Measurements from ENCODE around the gene FZD2.
"Not testable (repeated sequence)": the region's sequence is repeated elsewhere in the genome, so short reads cannot be mapped to it uniquely, and the experiment has no call there.

The FZD2 gene

DNA sequence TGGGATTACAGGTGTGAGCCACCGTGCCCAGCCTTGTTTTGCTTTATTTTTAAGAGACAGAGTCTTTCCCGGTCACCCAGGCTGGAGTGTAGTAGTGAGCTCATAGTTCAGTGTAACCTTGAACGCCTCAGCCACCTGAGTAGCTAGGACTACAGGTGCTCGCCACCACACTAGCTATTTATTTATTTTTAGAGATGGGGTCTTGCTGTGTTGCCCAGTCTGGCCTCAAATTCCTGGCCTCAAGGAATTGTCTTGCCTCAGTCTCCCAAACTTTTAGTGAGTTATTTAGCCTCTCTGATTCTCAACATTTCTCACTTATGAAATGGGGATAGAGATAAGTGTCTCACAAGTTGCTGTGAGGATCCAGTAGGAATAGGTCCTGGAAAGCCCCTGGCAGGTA lies 21.7 kb downstream of the FZD2 start:
- no peak for DNase-seq

GRCh38 chr17:44581868-44582267 lies 24.6 kb downstream of the FZD2 start:
- DNase-seq, result no peak

DNA sequence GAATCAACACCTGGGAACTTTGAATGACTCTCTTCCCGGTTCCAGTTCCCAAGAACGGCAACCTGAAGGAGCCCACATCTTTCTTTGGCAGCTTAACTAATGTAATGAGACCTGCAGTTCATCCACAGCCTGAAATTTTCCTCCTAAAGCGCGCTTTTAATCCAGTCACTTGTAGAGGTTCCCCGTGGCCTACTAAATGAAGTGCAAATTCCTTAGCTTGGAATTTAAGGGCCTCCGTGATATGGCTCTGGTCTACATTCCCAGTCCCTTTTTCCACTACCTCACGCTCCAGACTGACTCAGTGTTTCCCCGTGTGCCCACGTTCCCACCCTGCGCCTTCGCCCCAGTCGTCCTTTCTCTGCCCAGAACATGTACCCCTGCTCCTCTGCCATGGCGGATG lies 27.2 kb downstream of the FZD2 start:
- DNase-seq, result no peak

- DNase-seq, result no peak
Observed at GRCh38 chr17:44585315-44585714, 28.0 kb downstream of the FZD2 start.

GRCh38 chr17:44587339-44587738 lies 30.1 kb downstream of the FZD2 start:
- DNase-seq, result no peak

GRCh38 chr17:44589316-44590071 lies 32.2 kb downstream of the FZD2 start:
- DNase-seq, result no peak

DNA sequence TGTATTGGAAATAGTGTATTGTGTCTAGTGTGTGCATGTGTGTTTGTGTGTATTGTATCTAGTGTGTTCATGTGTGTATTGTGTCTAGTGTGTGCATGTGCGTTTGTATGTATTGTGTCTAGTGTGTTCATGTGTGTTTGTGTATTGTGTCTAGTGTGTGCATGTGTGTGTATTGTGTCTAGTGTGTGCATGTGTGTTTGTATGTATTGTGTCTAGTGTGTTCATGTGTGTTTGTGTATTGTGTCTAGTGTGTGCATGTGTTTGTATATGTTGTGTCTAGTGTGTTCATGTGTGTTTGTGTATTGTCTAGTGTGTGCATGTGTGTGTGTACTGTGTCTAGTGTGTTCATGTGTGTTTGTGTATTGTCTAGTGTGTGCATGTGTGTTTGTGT lies 32.8 kb downstream of the FZD2 start:
- not testable (repeated sequence) for DNase-seq

GRCh38 chr17:44590762-44591161 lies 33.5 kb downstream of the FZD2 start:
- not testable (repeated sequence) for DNase-seq

- DNase-seq, result no peak
Observed at GRCh38 chr17:44591206-44591605, 33.9 kb downstream of the FZD2 start.

- no peak for DNase-seq
Observed at GRCh38 chr17:44593156-44593555, 35.9 kb downstream of the FZD2 start.

GRCh38 chr17:44595216-44595775 lies 38.0 kb downstream of the FZD2 start:
- no peak for DNase-seq

DNA sequence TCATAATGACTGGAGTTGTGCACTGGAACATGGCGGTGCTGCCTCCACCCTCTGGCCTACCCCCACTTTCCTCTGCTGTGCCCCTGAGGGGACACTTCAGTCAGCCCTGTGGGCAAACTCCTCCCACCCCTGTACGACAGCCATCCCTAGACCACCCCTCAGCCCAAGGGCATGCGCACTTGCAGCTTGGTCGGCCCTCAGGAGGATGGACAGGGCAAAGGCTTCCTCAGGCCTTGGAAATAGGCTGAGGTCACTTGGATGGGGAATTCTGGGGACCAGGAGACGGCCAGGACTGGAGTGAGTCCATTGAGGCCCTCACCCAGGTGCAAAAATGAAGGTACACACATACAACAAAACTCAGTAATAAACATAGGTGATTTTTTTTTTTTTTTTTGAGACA lies 41.0 kb downstream of the FZD2 start:
- no peak for DNase-seq

DNA sequence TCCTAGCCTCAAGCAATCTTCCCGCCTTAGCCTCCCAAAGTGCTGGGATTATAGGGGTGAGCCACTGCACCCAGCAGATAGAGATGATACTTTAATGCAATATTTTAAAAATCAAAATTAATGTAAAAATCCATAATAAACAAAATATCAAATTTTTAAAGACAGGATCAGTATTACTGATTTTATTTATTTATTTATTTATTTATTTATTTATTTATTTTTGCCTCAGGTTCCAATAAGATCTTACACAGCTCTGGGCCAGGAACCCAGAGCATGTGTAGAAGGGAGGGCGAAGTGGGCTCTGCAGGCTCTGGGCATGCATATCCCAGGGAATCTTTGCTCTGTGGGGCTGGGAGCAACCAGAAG lies 41.6 kb downstream of the FZD2 start:
- no peak for DNase-seq

- peak; percentile 39 for DNase-seq
Observed at GRCh38 chr17:44599298-44600175, 42.3 kb downstream of the FZD2 start.

GRCh38 chr17:44601539-44601938 lies 44.3 kb downstream of the FZD2 start:
- DNase-seq, result peak; percentile 75

- DNase-seq, result peak; percentile 27
Observed at GRCh38 chr17:44601973-44602372, 44.7 kb downstream of the FZD2 start.

DNA sequence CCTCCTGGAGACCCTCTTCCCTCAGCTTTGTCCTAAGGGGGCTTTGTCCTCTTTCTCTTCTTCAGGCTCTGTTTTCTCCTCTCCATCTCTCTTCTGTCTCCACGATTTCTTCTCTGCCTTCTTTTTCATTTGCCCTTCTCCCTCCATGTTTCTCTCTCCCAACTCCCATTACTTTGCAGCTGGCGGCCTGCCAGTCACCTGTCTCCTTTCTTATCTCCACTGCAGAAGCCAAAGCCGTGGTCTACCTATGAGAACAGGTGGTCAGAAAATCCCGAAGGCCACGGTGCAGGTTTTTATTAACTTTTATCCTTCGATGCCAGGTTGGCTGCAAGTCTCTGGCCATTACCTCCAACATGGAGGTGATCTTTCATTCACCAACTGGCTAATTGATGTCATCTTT lies 45.1 kb downstream of the FZD2 start:
- peak; percentile 7 for DNase-seq

- no peak for DNase-seq
Observed at GRCh38 chr17:44602970-44603369, 45.7 kb downstream of the FZD2 start.

DNA sequence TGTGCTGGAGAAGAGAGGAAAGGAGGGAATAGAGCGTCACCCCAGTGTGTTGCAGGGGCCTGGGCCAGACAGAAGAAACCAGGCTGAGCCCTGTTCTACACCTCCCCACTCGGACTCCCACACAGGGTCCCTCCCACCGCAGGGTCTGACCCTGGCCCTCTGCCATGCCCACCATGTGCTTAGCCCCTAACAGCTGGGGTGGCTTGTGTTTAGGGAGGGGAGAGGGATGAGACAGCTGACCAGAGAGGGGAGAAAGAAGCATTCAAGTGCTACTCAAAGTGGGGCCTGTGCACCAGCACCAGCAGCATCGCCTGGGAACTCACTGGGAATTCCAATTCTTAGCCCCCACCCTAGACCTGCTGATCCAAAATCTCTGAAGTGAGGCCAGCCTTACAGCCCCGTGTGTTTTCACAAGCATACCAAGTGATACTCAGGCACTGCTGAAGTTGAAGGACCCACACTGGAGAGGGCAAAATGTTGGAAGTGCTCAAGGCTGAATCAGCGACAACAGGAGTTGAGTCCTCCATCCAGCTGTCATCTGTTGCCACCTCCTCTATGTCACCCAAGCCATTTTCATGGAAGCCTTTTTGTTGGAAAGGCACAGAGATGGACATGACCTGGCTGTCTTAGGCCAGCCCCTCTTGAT lies 47.0 kb downstream of the FZD2 start:
- no peak for DNase-seq

GRCh38 chr17:44604768-44605485 lies 47.6 kb downstream of the FZD2 start:
- DNase-seq, result no peak

- DNase-seq, result no peak
Observed at GRCh38 chr17:44606658-44607057, 49.4 kb downstream of the FZD2 start.

- peak; percentile 73 for DNase-seq
Observed at GRCh38 chr17:44607836-44608690, 50.8 kb downstream of the FZD2 start.

All from NCI-H2029 (cell line).